Ramos (cell line): ENCODE data around the gene APOL4.
"Not testable (repeated sequence)": the region's sequence is repeated elsewhere in the genome, so short reads cannot be mapped to it uniquely, and the experiment has no call there.

ENCODE experiments used
- in situ Hi-C: fragments of 300-500 bp; cut with MboI; formaldehyde crosslinking; loops from one replicate; pipeline ENCODE4 v1.14.3; 2022; ENCODE audit warnings: low sequenced_read_pairs; ENCODE audit not compliant: unreplicated experiment

Gene APOL4

GRCh38 chr22:36209488-36209908, 7.9 kb upstream of the APOL4 start:
- in situ Hi-C loops, result not testable (repeated sequence)

DNA sequence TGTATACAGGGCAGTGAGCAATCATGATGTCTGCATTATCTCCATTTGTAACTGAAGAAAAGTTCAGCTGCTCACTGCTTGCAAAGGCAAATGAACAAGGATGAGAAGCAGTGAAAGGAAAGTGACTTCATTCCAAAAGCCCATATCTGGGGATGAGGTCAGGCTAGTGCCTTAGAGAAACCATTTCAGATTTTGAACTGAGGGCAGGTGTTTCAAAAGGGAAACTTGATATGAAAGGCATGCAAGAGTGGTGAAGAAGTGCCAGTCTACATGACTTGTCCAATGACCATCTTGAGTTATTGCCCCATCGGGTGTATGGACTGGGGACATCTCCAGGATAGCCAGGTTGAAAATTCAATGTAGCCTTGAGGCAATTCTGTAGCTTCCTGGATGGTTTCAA, 7.3 kb upstream of the APOL4 start:
- in situ Hi-C loops, result no loop called here

DNA sequence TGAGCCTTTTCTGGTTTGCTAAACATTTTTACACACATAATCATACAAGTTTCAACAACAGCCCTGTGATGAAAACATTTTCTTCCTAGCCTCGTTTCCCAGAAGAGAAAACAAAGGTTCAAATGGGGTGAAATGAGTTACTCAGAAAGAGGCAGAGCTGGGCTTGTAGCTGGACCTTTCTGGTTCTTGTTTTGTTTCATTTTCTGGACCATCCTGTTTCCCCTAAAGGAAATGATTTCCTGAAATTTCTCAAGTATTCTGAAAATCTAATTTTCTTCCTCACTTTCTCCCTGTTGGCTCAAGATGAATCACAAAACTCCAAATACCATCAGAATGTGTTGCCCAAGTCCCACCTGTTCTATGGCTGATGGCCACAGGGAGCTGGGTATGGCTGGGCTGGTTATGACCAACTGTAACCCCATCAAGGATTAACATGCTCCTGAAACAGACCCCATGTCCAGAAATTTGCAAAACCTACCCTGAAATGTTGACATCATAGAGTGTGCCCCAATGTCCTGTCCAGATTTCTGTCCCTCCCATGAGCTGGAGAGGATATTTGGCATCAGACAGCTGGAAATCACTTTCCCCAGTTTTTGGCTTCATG, 6.7 kb upstream of the APOL4 start:
- in situ Hi-C loops, result no loop called here

DNA sequence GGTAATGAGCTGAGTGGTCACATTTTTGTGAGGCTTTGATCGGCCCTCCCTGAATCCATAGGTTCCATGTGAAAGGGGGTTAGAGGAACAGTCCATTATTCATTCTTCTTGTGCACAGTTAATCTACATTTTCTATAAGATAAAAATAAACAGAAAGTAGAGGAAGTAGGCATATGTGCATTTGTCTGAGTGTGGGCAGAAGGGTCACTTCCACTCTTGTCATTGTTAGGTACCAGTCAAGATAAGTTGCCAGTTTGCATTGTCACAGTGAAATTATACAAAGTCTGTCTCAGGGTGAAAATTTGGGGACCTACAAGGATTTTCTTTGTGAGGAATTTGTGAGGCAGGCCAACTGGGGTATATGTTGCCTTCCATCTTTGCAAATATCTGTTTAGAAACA, 4.6 kb upstream of the APOL4 start:
- in situ Hi-C loops, result no loop called here

- in situ Hi-C loops, result not testable (repeated sequence)
Measured at GRCh38 chr22:36205573-36205972, 4.0 kb upstream of the APOL4 start.

- in situ Hi-C loops, result no loop called here
Measured at GRCh38 chr22:36204632-36205015, 3.0 kb upstream of the APOL4 start.

- in situ Hi-C loops, result no loop called here
Measured at GRCh38 chr22:36204001-36204631, 2.5 kb upstream of the APOL4 start.

- in situ Hi-C loops, result not testable (repeated sequence)
Measured at GRCh38 chr22:36203441-36203840, 1.8 kb upstream of the APOL4 start.

DNA sequence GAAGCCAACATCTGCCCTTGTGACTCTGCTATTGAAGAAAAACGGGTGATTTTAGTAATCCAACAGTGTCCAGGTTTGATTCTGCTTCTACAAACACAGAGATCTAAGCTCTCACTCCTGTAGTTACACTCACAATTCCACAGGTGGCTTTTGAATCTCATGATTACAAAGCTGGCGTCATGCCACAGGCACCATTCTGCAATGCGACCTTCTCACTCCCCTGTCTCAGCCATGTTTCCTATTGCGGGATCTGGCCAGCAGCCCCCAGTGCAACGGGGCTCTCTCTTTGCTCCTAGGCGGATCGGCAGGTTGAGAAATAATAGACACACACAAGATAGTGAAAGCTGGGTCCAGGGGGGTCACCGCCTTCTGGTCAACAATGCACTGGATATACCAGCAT, 1.3 kb upstream of the APOL4 start:
- in situ Hi-C loops, result not testable (repeated sequence)

DNA sequence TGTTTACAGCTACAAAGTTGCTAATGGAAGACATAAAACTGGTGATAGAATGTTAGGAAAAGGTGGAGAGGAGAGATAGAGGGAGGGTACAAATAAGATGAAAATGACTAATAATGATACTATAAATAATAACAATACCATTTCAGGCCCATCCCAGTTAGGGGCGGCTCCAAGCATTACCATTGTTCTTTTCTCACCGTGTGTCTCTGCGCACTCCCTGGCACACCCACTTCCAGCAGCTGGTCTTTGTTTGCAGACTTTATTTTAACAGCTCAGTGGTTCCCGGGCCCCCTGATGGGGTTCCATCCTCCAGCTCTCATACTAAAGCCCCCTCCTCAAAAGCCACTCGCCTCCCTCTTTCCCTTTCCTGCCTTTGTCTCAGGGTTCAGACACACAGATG, 584 bp downstream of the APOL4 start:
- in situ Hi-C loops, result not testable (repeated sequence)

- in situ Hi-C loops, result no loop called here
Measured at GRCh38 chr22:36199001-36199551, 2.5 kb downstream of the APOL4 start.

- in situ Hi-C loops, result no loop called here
Measured at GRCh38 chr22:36198536-36198935, 3.1 kb downstream of the APOL4 start.

GRCh38 chr22:36197514-36198146, 4.0 kb downstream of the APOL4 start:
- in situ Hi-C loops, result no loop called here

GRCh38 chr22:36197065-36197440, 4.6 kb downstream of the APOL4 start:
- in situ Hi-C loops, result no loop called here

- in situ Hi-C loops, result no loop called here
Measured at GRCh38 chr22:36196254-36197064, 5.2 kb downstream of the APOL4 start.

DNA sequence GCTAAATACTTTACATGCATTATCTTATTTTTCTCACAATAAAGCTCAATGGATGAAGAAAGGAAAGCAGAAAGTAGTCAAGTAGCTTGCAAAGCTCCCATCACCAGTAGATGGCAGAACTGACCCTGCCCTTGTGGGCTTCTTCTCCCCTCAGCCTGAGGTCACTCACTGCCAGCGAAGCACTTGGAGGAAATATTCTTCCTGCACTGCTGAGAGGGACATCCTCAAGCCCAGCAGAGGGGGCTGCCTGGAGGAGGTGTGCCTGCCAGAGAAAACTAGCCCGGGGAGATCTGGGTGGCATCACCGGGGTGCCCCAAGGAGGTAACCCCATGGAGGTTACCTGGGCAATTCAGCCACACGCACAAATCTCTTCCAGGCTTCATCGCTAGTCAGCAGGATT, 6.6 kb downstream of the APOL4 start:
- in situ Hi-C loops, result no loop called here

GRCh38 chr22:36194385-36194784, 7.2 kb downstream of the APOL4 start:
- in situ Hi-C loops, result no loop called here

DNA sequence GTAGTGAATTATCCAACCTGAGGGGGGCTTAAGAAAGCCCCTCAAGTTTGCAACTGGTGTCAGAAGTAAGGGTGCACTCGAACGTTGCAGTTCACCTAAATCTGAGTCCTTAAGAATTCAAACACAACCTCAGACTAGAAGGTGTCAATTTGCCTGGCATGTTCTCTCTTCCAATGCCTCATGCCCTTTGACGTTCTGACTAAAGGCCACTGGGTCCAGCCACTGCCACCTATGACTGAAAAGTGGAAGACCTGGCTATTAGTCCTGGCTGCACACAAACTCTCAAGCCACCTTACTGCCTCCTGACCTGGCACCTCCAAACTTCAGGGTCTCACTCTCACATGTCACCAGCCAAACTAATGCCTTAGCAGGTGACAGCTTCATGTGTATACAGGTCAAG, 8.0 kb downstream of the APOL4 start:
- in situ Hi-C loops, result no loop called here

DNA sequence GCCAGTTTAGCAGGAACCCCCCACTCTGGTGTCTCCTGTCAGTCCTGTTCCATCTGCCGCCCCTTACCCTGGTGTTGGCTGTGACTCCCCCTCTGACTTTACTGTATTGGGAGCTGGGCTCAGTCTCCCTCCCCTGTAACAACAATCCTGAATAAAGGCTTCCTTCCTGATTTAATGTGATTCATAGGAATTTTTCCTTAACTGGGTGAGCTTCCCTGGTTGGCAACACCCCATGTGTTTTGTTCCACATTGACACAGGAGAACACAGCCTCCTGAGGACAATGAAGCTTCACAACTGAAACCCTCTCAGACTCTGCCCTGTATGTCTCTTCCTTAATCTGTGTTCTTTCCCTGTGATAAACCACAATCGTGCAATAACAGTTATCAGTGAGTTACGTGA, 8.4 kb downstream of the APOL4 start:
- in situ Hi-C loops, result no loop called here

DNA sequence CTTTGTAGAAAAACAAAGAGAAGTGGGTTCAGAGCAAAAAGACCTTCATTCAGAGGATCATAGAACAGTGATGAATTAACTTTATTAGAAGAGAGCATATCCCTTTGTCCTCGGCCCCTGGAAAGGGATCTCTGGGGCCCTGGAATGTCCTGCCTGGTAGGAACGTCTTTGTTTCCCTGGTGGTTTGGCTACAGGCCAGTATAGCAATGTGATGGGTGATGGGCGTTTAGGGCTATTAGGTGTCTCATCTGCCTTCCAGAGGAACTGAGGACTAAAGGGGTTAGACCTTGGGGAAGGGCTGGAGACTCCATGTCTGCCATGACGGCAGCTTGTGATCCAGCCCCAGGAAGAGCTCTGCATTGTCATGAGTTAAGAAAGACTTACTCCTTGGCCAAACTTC, 9.1 kb downstream of the APOL4 start:
- in situ Hi-C loops, result no loop called here
